H1 (cell line): ENCODE results near the gene CDK10. TPM values are rescaled to one million over a fixed set of nuclear protein-coding genes. Genes with fewer than 3 reads are reported as not detected.

ENCODE experiments used
- BCL11A ChIP-seq, 2 experiments: IDR thresholded peaks; one replicate each; pipeline ENCODE4 v1.6.1; 2011; ENCODE audit warnings: low read depth in 2 of 2, low read length in 2 of 2, mild to moderate bottlenecking in 2 of 2
- CHD2 ChIP-seq: IDR thresholded peaks from 2 replicates; pipeline ENCODE4 v1.6.1; 2012; ENCODE audit warnings: low read length, improper control_type of control experiment
- HDAC2 ChIP-seq, 2 experiments: fragments of 300-600 bp in 1 of 2; sonication (generic) in 1 of 2; IDR thresholded peaks; 2 replicates each; pipeline ENCODE4 v1.6.1; 2011 to 2012; ENCODE audit warnings: low read depth in 2 of 2, low read length in 2 of 2, mild to moderate bottlenecking in 2 of 2, moderate library complexity in 2 of 2, borderline replicate concordance in 1 of 2, inconsistent platforms in 1 of 2
- JUND ChIP-seq: IDR thresholded peaks from 2 replicates; pipeline ENCODE4 v1.6.1; 2011; ENCODE audit warnings: mild to moderate bottlenecking, improper control_type of control experiment, low read length
- MAFK ChIP-seq: IDR thresholded peaks from 2 replicates; pipeline ENCODE4 v1.6.1; 2012; ENCODE audit warnings: low read depth, mild to moderate bottlenecking, improper control_type of control experiment, low read length
- NANOG ChIP-seq: IDR thresholded peaks from 2 replicates; pipeline ENCODE4 v1.6.1; 2011; ENCODE audit warnings: low read length, low read depth, mild to moderate bottlenecking, inconsistent platforms; ENCODE audit not compliant: insufficient read depth, poor library complexity, severe bottlenecking
- POLR2A ChIP-seq, 2 experiments: IDR thresholded peaks; 1 replicate in 1 of 2; 2 replicates in 1 of 2; pipeline ENCODE4 v1.6.1; 2011; ENCODE audit warnings: low read depth in 2 of 2, low read length in 2 of 2, mild to moderate bottlenecking in 2 of 2; ENCODE audit errors: control extremely low read depth in 1 of 2
- SP4 ChIP-seq: IDR thresholded peaks from 2 replicates; pipeline ENCODE4 v1.6.1; 2012; ENCODE audit warnings: low read length, inconsistent platforms
- ZNF274 ChIP-seq: IDR thresholded peaks from 2 replicates; pipeline ENCODE4 v1.7.0; 2012; ENCODE audit warnings: low read length, borderline replicate concordance; ENCODE audit errors: extremely low read depth
- polyA plus RNA-seq, 7 experiments: library from polyadenylated mRNA; depleted of rRNA in 3 of 7; stranded (reverse) in 5 of 7; unstranded in 2 of 7; fragments of >200 nt in 5 of 7; fragments of 200-250 nt in 2 of 7; gene quantifications; 1 replicate in 5 of 7; 2 replicates in 1 of 7; 4 replicates in 1 of 7; pipeline versions ENCODE4 v1.2.1 to v1.2.3, GENCODE V29; 2011 to 2013; ENCODE audit warnings: missing spikeins in 2 of 7, mixed read lengths in 2 of 7
- total RNA-seq: library from RNA; stranded (reverse); fragmentation: NEBNext Ultra II Directional; extraction: Animal tissue kit (Norgen Biotek cat#: 25700); gene quantifications from 2 replicates; pipeline ENCODE4 v1.2.1, GENCODE V29; 2021
- TF ChIP-seq, protein P1 (sequence below): IDR thresholded peaks from 2 replicates; pipeline ENCODE4 v1.6.1; 2012; ENCODE audit warnings: inconsistent platforms

Gene CDK10
- total and polyA plus RNA-seq, 2 of the 8 experiments (the other 6 are each of a cell fraction or from before 2014, with no cell fraction given) = 49.5 to 83.9 TPM

DNA sequence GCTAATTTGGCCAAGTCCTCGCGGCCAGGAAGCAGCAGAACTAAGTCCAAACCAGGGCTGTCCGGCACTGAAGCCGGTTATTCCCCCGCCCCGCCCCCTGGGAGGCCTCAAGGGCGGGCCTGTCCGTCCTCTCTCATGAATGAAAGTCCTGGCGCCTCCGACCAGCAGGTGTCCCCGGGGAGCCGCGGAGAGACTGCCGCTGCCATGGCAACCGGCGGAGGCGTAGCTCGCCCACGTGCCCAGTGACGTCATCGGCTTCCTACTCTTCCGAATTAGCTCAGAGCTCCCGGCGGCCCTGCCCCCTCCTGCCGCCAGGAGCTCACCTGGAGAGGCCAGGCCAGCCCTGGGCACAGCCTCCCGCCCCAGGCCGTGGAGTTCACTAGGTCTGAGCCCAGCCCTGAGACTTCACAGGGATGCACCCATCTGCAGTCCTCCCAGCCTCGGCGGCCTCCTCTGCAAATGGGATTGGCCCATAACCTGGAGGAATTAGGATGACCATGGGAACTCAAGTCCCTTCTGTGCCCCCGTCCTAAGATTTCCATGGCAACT, 13.7 kb downstream of the CDK10 start (continued):
- TF ChIP-seq HDAC2 (IDR thresholded peaks at IDR 0.05; ENCODE audit: borderline replicate concordance in 1 of 2, low read depth in 2 of 2, low read length in 2 of 2) = no peak
- peak; percentile 57; the same call in 1 of the 2 replicates for TF ChIP-seq CHD2
- no peak for TF ChIP-seq BCL11A (IDR thresholded peaks at IDR 0.05; ENCODE audit: low read depth in 2 of 2, low read length in 2 of 2)
- TF ChIP-seq MAFK = no peak
- TF ChIP-seq POLR2A (IDR thresholded peaks at IDR 0.05; ENCODE audit: control extremely low read depth in 1 of 2, low read depth in 2 of 2, low read length in 2 of 2) = peak in 1 of 2 experiments; percentile 53; a peak in 1 of 3 replicates
- TF ChIP-seq ZNF274 = no peak
- TF ChIP-seq, protein P1, sequence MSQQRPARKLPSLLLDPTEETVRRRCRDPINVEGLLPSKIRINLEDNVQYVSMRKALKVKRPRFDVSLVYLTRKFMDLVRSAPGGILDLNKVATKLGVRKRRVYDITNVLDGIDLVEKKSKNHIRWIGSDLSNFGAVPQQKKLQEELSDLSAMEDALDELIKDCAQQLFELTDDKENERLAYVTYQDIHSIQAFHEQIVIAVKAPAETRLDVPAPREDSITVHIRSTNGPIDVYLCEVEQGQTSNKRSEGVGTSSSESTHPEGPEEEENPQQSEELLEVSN = 0 out of 2 replicates have a peak, but pooled peaks have one; percentile 17
- peak; percentile 99 for TF ChIP-seq JUND
- TF ChIP-seq NANOG = no peak
- 0 out of 2 replicates have a peak, but pooled peaks have one; percentile 40 for TF ChIP-seq SP4
